ENCODE measurements around the gene TRMT44.

- TF ChIP-seq CTCF (IDR thresholded peaks at IDR 0.05) (no peak), EZH2 (IDR thresholded peaks at IDR 0.05; ENCODE audit: borderline replicate concordance, insufficient read depth, low read depth, low read length, poor library complexity, severe bottlenecking) (no peak)
Measured at GRCh38 chr4:8473198-8473919, 32.8 kb downstream of the TRMT44 start.
